ENCODE measurements around the gene DHRS12.
A peak's percentile ranks its signal among the peaks of the same experiment; 100 is the strongest.

DHRS12 gene

GRCh38 chr13:51816604-51817249 lies 12.8 kb upstream of the DHRS12 start:
- no peaks in the 10 kb centered on the region for H3K9me3 ChIP-seq (ENCODE audit: control insufficient read depth, insufficient read depth, low read length)
- no peak overlapping the region for H3K4me3 ChIP-seq (ENCODE audit: low read depth, low read length)
- H3K9ac ChIP-seq (ENCODE audit: low read depth, low read length): no peak overlapping the region
- peaks cover 12% of the 10 kb centered on the region for H3K4me1 ChIP-seq (ENCODE audit: control insufficient read depth, insufficient read depth, low read length)
- no peaks in the 10 kb centered on the region for H3K36me3 ChIP-seq (ENCODE audit: control insufficient read depth, insufficient read depth, low read length)
- peaks cover 5% of the 10 kb centered on the region for H3K27me3 ChIP-seq (ENCODE audit: control insufficient read depth, insufficient read depth, low read length)

- H3K36me3 ChIP-seq (ENCODE audit: control insufficient read depth, insufficient read depth, low read length): no peaks in the 10 kb centered on the region
- no peaks in the 10 kb centered on the region for H3K9me3 ChIP-seq (ENCODE audit: control insufficient read depth, insufficient read depth, low read length)
- peaks cover 13% of the 10 kb centered on the region for H3K4me1 ChIP-seq (ENCODE audit: control insufficient read depth, insufficient read depth, low read length)
- no peak overlapping the region for H3K4me3 ChIP-seq (ENCODE audit: low read depth, low read length)
- H3K27me3 ChIP-seq (ENCODE audit: control insufficient read depth, insufficient read depth, low read length): peaks cover 5% of the 10 kb centered on the region
- H3K9ac ChIP-seq (ENCODE audit: low read depth, low read length): no peak overlapping the region
These were observed 11.9 kb upstream of the DHRS12 start for GRCh38 chr13:51815848-51816247.

DNA sequence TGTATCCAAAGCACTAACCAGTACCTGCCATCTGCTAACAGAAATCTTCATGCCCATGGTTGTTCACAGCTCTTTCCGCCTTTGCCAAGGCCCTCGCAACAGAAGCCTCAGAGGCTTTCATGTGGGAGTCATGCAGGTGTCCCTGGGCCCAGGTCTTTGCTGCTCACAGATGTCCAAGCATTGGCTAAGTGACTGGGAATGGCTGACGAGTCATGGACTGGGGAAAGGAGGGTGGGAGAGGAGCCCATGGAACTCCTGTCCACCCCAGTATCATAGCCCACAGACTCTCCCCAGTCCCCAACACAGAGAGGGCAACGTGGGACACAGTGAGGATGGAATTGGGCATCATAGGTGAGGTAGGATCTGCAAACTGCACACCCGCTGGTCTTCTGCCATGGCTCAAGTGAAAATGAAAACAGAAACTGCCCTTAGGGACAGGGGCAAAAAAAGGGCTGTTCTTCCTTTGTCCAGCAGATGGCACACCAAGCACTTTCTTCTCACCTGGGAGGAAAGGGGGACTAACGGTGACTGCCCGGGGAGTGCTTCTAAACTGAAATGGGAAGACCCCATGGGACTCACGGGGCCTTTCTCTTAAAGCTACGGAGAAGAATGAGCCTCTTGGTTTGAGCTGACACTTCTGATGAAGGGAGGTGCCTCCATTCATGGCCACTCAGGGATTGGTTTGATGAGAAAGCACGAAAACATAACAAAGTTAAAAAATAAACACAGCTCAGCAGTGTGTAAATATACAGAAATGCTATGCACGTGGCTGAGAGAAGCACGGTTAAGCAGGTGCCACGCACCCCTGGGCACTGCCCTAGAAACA lies 11.1 kb upstream of the DHRS12 start:
- H3K4me1 ChIP-seq (ENCODE audit: control insufficient read depth, insufficient read depth, low read length): peaks cover 15% of the 10 kb centered on the region
- no peaks in the 10 kb centered on the region for H3K9me3 ChIP-seq (ENCODE audit: control insufficient read depth, insufficient read depth, low read length)
- peak overlapping the region; percentile 4 for H3K4me3 ChIP-seq (ENCODE audit: low read depth, low read length)
- peaks cover 5% of the 10 kb centered on the region for H3K27me3 ChIP-seq (ENCODE audit: control insufficient read depth, insufficient read depth, low read length)
- no peak overlapping the region for H3K9ac ChIP-seq (ENCODE audit: low read depth, low read length)
- no peaks in the 10 kb centered on the region for H3K36me3 ChIP-seq (ENCODE audit: control insufficient read depth, insufficient read depth, low read length)

GRCh38 chr13:51814071-51814470 lies 10.1 kb upstream of the DHRS12 start:
- H3K27me3 ChIP-seq (ENCODE audit: control insufficient read depth, insufficient read depth, low read length): peaks cover 5% of the 10 kb centered on the region
- peaks cover 10% of the 10 kb centered on the region for H3K4me1 ChIP-seq (ENCODE audit: control insufficient read depth, insufficient read depth, low read length)
- no peaks in the 10 kb centered on the region for H3K36me3 ChIP-seq (ENCODE audit: control insufficient read depth, insufficient read depth, low read length)
- H3K9me3 ChIP-seq (ENCODE audit: control insufficient read depth, insufficient read depth, low read length): no peaks in the 10 kb centered on the region
- no peak overlapping the region for H3K4me3 ChIP-seq (ENCODE audit: low read depth, low read length)
- H3K9ac ChIP-seq (ENCODE audit: low read depth, low read length): no peak overlapping the region

GRCh38 chr13:51811920-51812451 lies 8.0 kb upstream of the DHRS12 start:
- no peak overlapping the region for H3K9ac ChIP-seq (ENCODE audit: low read depth, low read length)
- H3K9me3 ChIP-seq (ENCODE audit: control insufficient read depth, insufficient read depth, low read length): no peaks in the 10 kb centered on the region
- peaks cover 5% of the 10 kb centered on the region for H3K4me1 ChIP-seq (ENCODE audit: control insufficient read depth, insufficient read depth, low read length)
- no peaks in the 10 kb centered on the region for H3K36me3 ChIP-seq (ENCODE audit: control insufficient read depth, insufficient read depth, low read length)
- no peak overlapping the region for H3K4me3 ChIP-seq (ENCODE audit: low read depth, low read length)
- H3K27me3 ChIP-seq (ENCODE audit: control insufficient read depth, insufficient read depth, low read length): peaks cover 5% of the 10 kb centered on the region

DNA sequence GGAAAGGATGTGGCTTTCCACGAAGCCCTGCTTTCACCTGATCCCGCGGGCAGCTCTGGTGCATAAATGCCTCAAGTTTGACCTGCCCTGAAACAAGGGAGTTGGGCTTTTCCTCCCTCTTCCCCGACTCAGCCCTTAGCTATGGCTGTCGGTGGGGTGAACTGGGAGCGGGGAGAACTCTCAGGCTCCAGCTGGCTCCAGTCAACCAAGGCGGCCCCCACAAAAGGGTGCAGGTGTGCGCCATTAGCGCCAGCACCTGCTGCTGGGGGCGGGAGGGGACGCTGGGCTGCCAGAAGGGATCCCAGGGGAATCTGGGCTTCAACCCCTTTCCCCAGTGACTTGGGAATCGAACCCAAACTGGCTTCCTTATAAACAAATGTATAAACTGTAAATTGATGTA lies 7.1 kb upstream of the DHRS12 start:
- Histone ChIP-seq H3K36me3 (ENCODE audit: control insufficient read depth, insufficient read depth, low read length) (no peaks in the 10 kb centered on the region), H3K4me3 (ENCODE audit: low read depth, low read length) (no peak overlapping the region), H3K4me1 (ENCODE audit: control insufficient read depth, insufficient read depth, low read length) (peaks cover 5% of the 10 kb centered on the region), H3K9me3 (ENCODE audit: control insufficient read depth, insufficient read depth, low read length) (no peaks in the 10 kb centered on the region), H3K27me3 (ENCODE audit: control insufficient read depth, insufficient read depth, low read length) (peaks cover 5% of the 10 kb centered on the region), H3K9ac (ENCODE audit: low read depth, low read length) (no peak overlapping the region)

GRCh38 chr13:51808811-51809210 lies 4.8 kb upstream of the DHRS12 start:
- Histone ChIP-seq H3K36me3 (ENCODE audit: control insufficient read depth, insufficient read depth, low read length) (no peaks in the 10 kb centered on the region), H3K4me1 (ENCODE audit: control insufficient read depth, insufficient read depth, low read length) (peaks cover 13% of the 10 kb centered on the region), H3K4me3 (ENCODE audit: low read depth, low read length) (no peak overlapping the region), H3K9me3 (ENCODE audit: control insufficient read depth, insufficient read depth, low read length) (no peaks in the 10 kb centered on the region), H3K27me3 (ENCODE audit: control insufficient read depth, insufficient read depth, low read length) (no peaks in the 10 kb centered on the region), H3K9ac (ENCODE audit: low read depth, low read length) (no peak overlapping the region)

DNA sequence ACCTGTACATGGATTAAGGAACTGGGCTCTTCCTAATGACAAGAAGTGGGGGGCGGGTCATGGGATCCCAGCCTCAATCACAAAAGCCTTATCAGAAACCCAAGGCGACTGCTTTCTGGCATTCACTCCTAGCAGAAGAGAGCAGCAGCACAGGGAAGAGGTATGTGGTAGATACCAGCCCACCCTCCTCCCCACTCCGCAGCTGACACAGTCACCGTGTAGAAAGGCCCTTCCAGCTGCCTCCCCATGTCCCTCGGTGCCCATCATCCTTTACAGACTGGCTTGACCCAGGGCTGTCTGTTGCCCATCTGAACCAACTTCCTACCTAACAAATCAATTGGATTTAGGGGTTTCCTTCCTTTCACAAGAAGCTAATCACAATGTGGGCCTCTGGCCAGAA lies 3.1 kb upstream of the DHRS12 start:
- H3K9ac ChIP-seq (ENCODE audit: low read depth, low read length): no peak overlapping the region
- no peak overlapping the region for H3K4me3 ChIP-seq (ENCODE audit: low read depth, low read length)
- no peaks in the 10 kb centered on the region for H3K27me3 ChIP-seq (ENCODE audit: control insufficient read depth, insufficient read depth, low read length)
- H3K36me3 ChIP-seq (ENCODE audit: control insufficient read depth, insufficient read depth, low read length): no peaks in the 10 kb centered on the region
- peaks cover 24% of the 10 kb centered on the region for H3K4me1 ChIP-seq (ENCODE audit: control insufficient read depth, insufficient read depth, low read length)
- no peaks in the 10 kb centered on the region for H3K9me3 ChIP-seq (ENCODE audit: control insufficient read depth, insufficient read depth, low read length)

- H3K9ac ChIP-seq (ENCODE audit: low read depth, low read length): no peak overlapping the region
These were observed 2.6 kb upstream of the DHRS12 start for GRCh38 chr13:51806566-51806965.

GRCh38 chr13:51805925-51806324 lies 2.0 kb upstream of the DHRS12 start:
- H3K4me3 ChIP-seq (ENCODE audit: low read depth, low read length): no peak overlapping the region
- H3K9ac ChIP-seq (ENCODE audit: low read depth, low read length): no peak overlapping the region
- no peaks in the 10 kb centered on the region for H3K9me3 ChIP-seq (ENCODE audit: control insufficient read depth, insufficient read depth, low read length)
- no peaks in the 10 kb centered on the region for H3K36me3 ChIP-seq (ENCODE audit: control insufficient read depth, insufficient read depth, low read length)
- H3K27me3 ChIP-seq (ENCODE audit: control insufficient read depth, insufficient read depth, low read length): no peaks in the 10 kb centered on the region
- peaks cover 24% of the 10 kb centered on the region for H3K4me1 ChIP-seq (ENCODE audit: control insufficient read depth, insufficient read depth, low read length)

More at GRCh38 chr13:51806566-51806965, 2.6 kb upstream of the DHRS12 start:
- H3K9me3 ChIP-seq (ENCODE audit: control insufficient read depth, insufficient read depth, low read length): no peaks in the 10 kb centered on the region
- H3K27me3 ChIP-seq (ENCODE audit: control insufficient read depth, insufficient read depth, low read length): no peaks in the 10 kb centered on the region
- H3K4me3 ChIP-seq (ENCODE audit: low read depth, low read length): no peak overlapping the region
- H3K36me3 ChIP-seq (ENCODE audit: control insufficient read depth, insufficient read depth, low read length): no peaks in the 10 kb centered on the region
- H3K4me1 ChIP-seq (ENCODE audit: control insufficient read depth, insufficient read depth, low read length): peaks cover 24% of the 10 kb centered on the region

DNA sequence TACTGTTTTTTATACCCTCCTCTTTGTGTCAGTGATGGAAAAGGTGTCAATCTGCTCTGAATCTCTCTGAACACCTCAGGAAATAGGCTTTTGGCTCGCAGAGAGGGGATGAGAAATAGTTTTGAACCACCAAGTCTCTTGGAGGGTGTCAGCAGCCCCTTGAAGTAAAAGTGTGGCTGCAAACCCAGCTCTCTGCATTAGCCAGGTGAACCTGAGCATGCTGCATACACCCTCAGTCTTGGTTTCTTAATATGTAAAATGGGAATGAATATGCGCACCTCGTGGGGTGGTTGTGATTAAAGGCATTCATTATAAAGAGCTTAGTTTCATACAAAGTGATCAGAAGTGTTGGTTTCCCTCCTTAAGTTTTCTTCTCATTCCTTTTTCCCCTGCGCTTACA lies 1.4 kb upstream of the DHRS12 start:
- Histone ChIP-seq H3K27me3 (ENCODE audit: control insufficient read depth, insufficient read depth, low read length) (no peaks in the 10 kb centered on the region), H3K9me3 (ENCODE audit: control insufficient read depth, insufficient read depth, low read length) (no peaks in the 10 kb centered on the region), H3K4me3 (ENCODE audit: low read depth, low read length) (no peak overlapping the region), H3K4me1 (ENCODE audit: control insufficient read depth, insufficient read depth, low read length) (peaks cover 21% of the 10 kb centered on the region), H3K9ac (ENCODE audit: low read depth, low read length) (no peak overlapping the region), H3K36me3 (ENCODE audit: control insufficient read depth, insufficient read depth, low read length) (no peaks in the 10 kb centered on the region)
